ENCODE measurements around the gene TMC1.
"Not testable (repeated sequence)": the region's sequence is repeated elsewhere in the genome, so short reads cannot be mapped to it uniquely, and the experiment has no call there.

Gene TMC1

DNA sequence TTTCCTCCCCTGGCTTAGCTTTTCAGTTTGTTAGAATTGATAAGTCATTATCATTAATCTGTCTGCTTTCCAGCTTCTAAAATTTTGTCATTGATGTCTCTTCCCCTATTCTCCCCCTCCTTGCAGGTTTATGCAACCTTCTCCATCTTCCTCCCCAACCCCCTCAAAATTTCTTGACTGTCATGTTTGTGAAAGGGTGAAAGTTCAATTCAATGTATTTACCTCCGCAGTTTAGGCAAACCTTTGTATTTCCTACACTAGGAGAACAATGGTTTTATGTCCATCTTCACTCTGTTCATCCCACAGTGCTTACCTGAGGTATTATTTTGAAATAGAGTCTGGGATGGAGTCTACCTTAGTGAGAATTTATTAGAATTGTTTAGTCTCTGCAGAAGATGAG lies 313.6 kb downstream of the TMC1 start:
- intact Hi-C loops (cut with DNase I; ENCODE audit: low total_unique reads), result no loop called here
- H3K4me3 ChIP-seq, result no peak overlapping the region
- H3K27ac ChIP-seq, result no peak overlapping the region
- H3K36me3 ChIP-seq, result no peaks in the 10 kb centered on the region
- TF ChIP-seq, protein P1, sequence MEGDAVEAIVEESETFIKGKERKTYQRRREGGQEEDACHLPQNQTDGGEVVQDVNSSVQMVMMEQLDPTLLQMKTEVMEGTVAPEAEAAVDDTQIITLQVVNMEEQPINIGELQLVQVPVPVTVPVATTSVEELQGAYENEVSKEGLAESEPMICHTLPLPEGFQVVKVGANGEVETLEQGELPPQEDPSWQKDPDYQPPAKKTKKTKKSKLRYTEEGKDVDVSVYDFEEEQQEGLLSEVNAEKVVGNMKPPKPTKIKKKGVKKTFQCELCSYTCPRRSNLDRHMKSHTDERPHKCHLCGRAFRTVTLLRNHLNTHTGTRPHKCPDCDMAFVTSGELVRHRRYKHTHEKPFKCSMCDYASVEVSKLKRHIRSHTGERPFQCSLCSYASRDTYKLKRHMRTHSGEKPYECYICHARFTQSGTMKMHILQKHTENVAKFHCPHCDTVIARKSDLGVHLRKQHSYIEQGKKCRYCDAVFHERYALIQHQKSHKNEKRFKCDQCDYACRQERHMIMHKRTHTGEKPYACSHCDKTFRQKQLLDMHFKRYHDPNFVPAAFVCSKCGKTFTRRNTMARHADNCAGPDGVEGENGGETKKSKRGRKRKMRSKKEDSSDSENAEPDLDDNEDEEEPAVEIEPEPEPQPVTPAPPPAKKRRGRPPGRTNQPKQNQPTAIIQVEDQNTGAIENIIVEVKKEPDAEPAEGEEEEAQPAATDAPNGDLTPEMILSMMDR (IDR thresholded peaks at IDR 0.05), result no peak
- H3K9me3 ChIP-seq, result no peaks in the 10 kb centered on the region
- no peak for DNase-seq
- peaks cover 0 to 6% (median 0%) of the 10 kb centered on the region in 4 donors for H3K4me1 ChIP-seq
- no peaks in the 10 kb centered on the region for H3K27me3 ChIP-seq

DNA sequence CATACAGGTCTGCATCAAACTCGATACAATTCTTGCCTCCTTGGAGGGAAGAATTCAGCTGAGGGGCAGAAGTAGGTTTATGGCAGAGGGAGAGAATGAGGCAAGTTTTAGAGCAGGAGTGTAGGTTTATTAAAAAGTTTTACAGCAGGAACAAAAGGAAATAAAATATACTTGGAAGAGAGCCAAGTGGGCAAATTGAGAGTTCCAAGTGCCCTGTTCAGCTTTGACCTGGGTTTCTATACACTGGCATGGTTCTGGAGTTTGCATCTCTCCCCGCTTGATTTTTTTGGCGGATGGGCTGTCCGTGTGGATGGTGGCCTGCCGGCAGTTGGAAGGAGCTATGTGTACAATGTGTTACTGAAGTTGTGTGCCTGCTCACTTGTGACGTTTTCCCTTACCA lies 315.4 kb downstream of the TMC1 start:
- intact Hi-C loops (cut with DNase I; ENCODE audit: low total_unique reads), result no loop called here
- no peak overlapping the region for H3K4me3 ChIP-seq
- H3K36me3 ChIP-seq, result no peaks in the 10 kb centered on the region
- no peak for DNase-seq
- TF ChIP-seq, protein P1 (IDR thresholded peaks at IDR 0.05), result no peak
- H3K9me3 ChIP-seq, result no peaks in the 10 kb centered on the region
- H3K27me3 ChIP-seq, result no peaks in the 10 kb centered on the region
- H3K27ac ChIP-seq, result no peak overlapping the region
- peaks cover 0 to 6% (median 0%) of the 10 kb centered on the region in 4 donors for H3K4me1 ChIP-seq

DNA sequence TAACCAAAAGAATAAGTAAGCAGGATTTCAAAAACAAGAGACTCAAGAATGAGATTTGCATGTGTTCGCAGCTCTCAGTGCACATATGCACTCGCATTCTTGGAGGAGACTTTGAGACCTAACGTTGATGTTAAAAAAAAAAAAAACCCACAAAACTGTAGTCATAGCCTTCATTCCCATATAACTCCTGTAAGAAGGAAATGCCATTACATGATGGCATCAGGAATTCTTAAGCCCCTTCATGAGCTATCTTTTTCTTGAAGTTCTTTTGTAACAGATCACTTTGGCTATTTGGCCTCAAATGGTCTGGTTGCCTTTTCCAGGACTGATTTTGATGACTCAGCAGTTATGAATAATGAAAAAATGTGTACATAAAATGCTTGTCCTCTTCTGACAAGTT lies 317.7 kb downstream of the TMC1 start:
- peaks cover 0 to 19% (median 1%) of the 10 kb centered on the region in 4 donors for H3K4me1 ChIP-seq
- intact Hi-C loops (cut with DNase I; ENCODE audit: low total_unique reads), result no loop called here
- H3K27ac ChIP-seq, result no peak overlapping the region
- H3K27me3 ChIP-seq, result no peaks in the 10 kb centered on the region
- H3K4me3 ChIP-seq, result no peak overlapping the region
- peaks cover 0 to 2% (median 0%) of the 10 kb centered on the region in 3 donors for H3K9me3 ChIP-seq
- TF ChIP-seq, protein P1 (IDR thresholded peaks at IDR 0.05), result no peak
- H3K36me3 ChIP-seq, result no peaks in the 10 kb centered on the region
- DNase-seq, result no peak

- no peak for DNase-seq
- peaks cover 5 to 25% (median 6%) of the 10 kb centered on the region in 3 donors for H3K9me3 ChIP-seq
- intact Hi-C loops (cut with DNase I; ENCODE audit: low total_unique reads), result no loop called here
- TF ChIP-seq, protein P1 (IDR thresholded peaks at IDR 0.05), result no peak
- H3K36me3 ChIP-seq, result no peaks in the 10 kb centered on the region
- H3K27ac ChIP-seq, result no peak overlapping the region
- H3K27me3 ChIP-seq, result no peaks in the 10 kb centered on the region
- peaks cover 0 to 17% (median 1%) of the 10 kb centered on the region in 4 donors for H3K4me1 ChIP-seq
- no peak overlapping the region for H3K4me3 ChIP-seq
Measured at GRCh38 chr9:72843520-72844439, 322.4 kb downstream of the TMC1 start.

DNA sequence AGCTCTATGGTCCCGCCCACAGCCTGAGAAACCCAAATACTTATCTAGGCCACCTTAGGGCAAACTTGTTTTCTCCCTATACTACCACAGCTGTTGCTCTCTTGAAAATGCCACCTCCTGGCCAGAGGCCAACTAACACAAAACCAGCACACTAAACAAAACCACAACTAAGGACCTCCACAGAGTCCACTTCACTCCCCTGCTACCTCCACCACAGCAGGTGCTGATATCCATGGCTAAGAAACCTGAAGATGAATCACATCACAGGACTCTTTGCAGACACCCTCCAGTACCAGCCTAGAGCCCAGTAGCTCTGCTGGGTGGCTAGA lies 323.0 kb downstream of the TMC1 start:
- DNase-seq, result no peak
- no peaks in the 10 kb centered on the region for H3K36me3 ChIP-seq
- intact Hi-C loops (cut with DNase I; ENCODE audit: low total_unique reads), result no loop called here
- TF ChIP-seq, protein P1 (IDR thresholded peaks at IDR 0.05), result no peak
- H3K9me3 ChIP-seq, result peaks cover 5 to 25% (median 6%) of the 10 kb centered on the region in 3 donors
- no peak overlapping the region for H3K27ac ChIP-seq
- H3K4me1 ChIP-seq, result peaks cover 0 to 12% (median 1%) of the 10 kb centered on the region in 4 donors
- no peaks in the 10 kb centered on the region for H3K27me3 ChIP-seq
- no peak overlapping the region for H3K4me3 ChIP-seq

- Histone ChIP-seq H3K4me1 (peaks cover 0 to 12% (median 1%) of the 10 kb centered on the region in 4 donors), H3K9me3 (peaks cover 5 to 25% (median 6%) of the 10 kb centered on the region in 3 donors)
- H3K36me3 ChIP-seq; H3K4me3 ChIP-seq; H3K27ac ChIP-seq; DNase-seq; intact Hi-C loops (cut with DNase I; ENCODE audit: low total_unique reads); H3K27me3 ChIP-seq: not testable (repeated sequence)
Measured at GRCh38 chr9:72845052-72845451, 323.6 kb downstream of the TMC1 start.

DNA sequence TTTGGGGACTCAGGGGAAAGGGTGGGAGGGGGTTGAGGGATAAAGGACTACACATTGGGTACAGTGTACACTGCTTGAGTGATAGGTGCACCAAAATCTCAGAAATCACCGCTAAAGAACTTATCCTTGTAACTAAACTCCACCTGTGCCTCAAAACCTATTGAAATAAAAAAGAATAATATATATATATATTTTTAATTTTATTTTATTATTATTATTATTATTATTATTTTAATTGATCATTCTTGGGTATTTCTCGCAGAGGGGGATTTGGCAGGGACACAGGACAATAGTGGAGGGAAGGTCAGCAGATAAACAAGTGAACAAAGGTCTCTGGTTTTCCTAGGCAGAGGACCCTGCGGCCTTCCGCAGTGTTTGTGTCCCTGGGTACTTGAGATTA lies 328.8 kb downstream of the TMC1 start:
- H3K4me1 ChIP-seq, H3K4me3 ChIP-seq, DNase-seq, H3K36me3 ChIP-seq, H3K27me3 ChIP-seq, H3K27ac ChIP-seq: not testable (repeated sequence)
- intact Hi-C loops (cut with DNase I; ENCODE audit: low total_unique reads), result loop anchor here (10.0 kb wide), 1 partner anchor 175 kb away; no protein-coding TSS in a partner anchor
- peaks cover 5 to 11% (median 6%) of the 10 kb centered on the region in 3 donors for H3K9me3 ChIP-seq
